ENCODE measurements around the gene TIAM1. TPM values are rescaled to one million over a fixed set of nuclear protein-coding genes. Genes with fewer than 3 reads are reported as not detected.

TIAM1 gene
- total and polyA plus RNA-seq, 2 donors from 2014 or later = 4.6 to 30.0 TPM

DNA sequence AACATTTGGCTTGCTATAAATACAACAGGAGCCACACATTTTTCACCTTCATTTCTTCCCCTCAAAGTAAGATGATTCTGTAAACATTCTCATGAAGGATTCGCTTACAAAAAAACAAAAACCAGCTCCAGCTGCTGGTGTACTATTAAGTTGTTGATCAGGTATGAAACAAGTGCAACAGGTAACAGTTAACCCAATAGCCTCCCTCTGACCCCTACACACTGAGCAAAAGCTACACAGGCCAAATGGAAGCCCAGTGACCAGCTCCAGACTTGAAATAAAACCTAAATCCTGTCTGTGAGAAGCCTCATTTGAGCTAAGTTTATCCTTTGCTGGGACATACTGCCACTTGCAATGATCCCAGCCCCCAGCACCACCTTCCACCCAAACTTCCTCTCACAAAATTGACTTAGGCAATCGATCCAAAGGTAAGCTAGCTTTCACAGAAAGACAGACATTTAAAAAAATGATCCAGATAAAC lies 991 bp downstream of the TIAM1 start:
- H3K9me3 ChIP-seq (ENCODE audit: control insufficient read depth in 2 of 3, insufficient read depth in 1 of 3, low read length in 3 of 3) = no peaks in the 10 kb centered on the region
- no peak overlapping the region for H3K27ac ChIP-seq (ENCODE audit: low read depth in 2 of 2, low read length in 2 of 2)
- FAIRE-seq (no peak), DNase-seq (no peak)
- H3K4me1 ChIP-seq (ENCODE audit: control insufficient read depth in 2 of 3, insufficient read depth in 2 of 3, low read depth in 1 of 3, low read length in 3 of 3) = peaks cover 0 to 5% (median 0%) of the 10 kb centered on the region in 3 donors
- no peak overlapping the region for H3K9ac ChIP-seq (ENCODE audit: low read length in 3 of 3)
- no peaks in the 10 kb centered on the region for H3K36me3 ChIP-seq (ENCODE audit: control insufficient read depth in 2 of 3, insufficient read depth in 3 of 3, low read length in 3 of 3)
- intact Hi-C loops (cut with DNase I) = no loop called here
- TF ChIP-seq, protein P1, sequence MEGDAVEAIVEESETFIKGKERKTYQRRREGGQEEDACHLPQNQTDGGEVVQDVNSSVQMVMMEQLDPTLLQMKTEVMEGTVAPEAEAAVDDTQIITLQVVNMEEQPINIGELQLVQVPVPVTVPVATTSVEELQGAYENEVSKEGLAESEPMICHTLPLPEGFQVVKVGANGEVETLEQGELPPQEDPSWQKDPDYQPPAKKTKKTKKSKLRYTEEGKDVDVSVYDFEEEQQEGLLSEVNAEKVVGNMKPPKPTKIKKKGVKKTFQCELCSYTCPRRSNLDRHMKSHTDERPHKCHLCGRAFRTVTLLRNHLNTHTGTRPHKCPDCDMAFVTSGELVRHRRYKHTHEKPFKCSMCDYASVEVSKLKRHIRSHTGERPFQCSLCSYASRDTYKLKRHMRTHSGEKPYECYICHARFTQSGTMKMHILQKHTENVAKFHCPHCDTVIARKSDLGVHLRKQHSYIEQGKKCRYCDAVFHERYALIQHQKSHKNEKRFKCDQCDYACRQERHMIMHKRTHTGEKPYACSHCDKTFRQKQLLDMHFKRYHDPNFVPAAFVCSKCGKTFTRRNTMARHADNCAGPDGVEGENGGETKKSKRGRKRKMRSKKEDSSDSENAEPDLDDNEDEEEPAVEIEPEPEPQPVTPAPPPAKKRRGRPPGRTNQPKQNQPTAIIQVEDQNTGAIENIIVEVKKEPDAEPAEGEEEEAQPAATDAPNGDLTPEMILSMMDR (IDR thresholded peaks at IDR 0.05; ENCODE audit: borderline replicate concordance, extremely low read depth, insufficient read depth) = no peak
- H3K4me3 ChIP-seq (ENCODE audit: low read length in 3 of 3) = peak overlapping the region in 2 of 3 donors; percentile 11 to 53
- H3K27me3 ChIP-seq (ENCODE audit: control insufficient read depth, insufficient read depth, low read length) = no peaks in the 10 kb centered on the region

DNA sequence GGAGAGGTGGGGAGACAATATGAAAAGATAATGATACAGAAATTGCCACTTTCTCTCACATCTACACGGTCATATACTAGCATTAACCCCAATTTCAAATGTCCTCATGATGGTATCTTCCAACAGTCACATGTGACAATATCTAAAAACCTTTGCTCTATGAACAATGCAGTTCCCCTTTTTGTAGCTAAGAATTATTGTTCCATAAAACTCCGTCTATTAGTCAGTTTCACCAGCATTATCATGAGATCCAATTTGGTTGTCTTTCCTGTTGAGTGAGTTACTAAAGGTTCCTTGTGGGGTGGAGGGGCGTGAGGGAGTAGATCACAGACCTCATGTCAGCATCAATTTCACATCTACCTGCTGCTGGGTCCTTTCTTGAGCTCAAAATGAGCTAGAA lies 1.7 kb downstream of the TIAM1 start:
- DNase-seq (no peak), FAIRE-seq (no peak)
- H3K9me3 ChIP-seq (ENCODE audit: control insufficient read depth in 2 of 3, insufficient read depth in 1 of 3, low read length in 3 of 3) = no peaks in the 10 kb centered on the region
- H3K4me3 ChIP-seq (ENCODE audit: low read length in 3 of 3) = no peak overlapping the region
- TF ChIP-seq, protein P1 (IDR thresholded peaks at IDR 0.05; ENCODE audit: borderline replicate concordance, extremely low read depth, insufficient read depth) = no peak
- intact Hi-C loops (cut with DNase I) = no loop called here
- H3K4me1 ChIP-seq (ENCODE audit: control insufficient read depth in 2 of 3, insufficient read depth in 2 of 3, low read depth in 1 of 3, low read length in 3 of 3) = peaks cover 0 to 5% (median 0%) of the 10 kb centered on the region in 3 donors
- H3K27ac ChIP-seq (ENCODE audit: low read depth in 2 of 2, low read length in 2 of 2) = no peak overlapping the region
- no peaks in the 10 kb centered on the region for H3K27me3 ChIP-seq (ENCODE audit: control insufficient read depth, insufficient read depth, low read length)
- no peak overlapping the region for H3K9ac ChIP-seq (ENCODE audit: low read length in 3 of 3)
- no peaks in the 10 kb centered on the region for H3K36me3 ChIP-seq (ENCODE audit: control insufficient read depth in 2 of 3, insufficient read depth in 3 of 3, low read length in 3 of 3)

DNA sequence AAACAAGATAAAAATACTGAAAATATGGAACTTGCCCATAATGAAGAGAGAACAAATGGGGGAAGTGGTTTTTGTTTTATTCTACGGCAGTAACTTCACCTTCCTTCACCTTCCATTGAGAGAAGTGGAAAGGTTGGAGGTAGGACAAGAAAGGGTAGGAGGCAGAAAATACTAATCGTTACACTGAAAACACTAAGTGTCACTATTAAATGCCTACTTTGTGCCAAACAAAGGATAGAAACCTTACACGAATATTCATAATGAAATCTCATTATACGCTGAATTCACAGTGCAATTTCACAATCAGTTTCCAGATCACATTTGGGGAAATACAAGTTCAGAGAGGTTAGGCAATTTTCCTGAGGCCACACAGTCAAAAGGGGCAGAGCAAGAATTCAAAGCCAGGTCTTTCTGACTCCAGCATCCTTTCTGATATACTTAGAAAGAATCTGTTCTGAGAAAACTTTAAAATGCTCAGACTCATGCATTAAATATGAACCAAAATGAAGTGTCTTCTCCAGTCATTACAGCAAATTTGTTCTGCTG lies 3.0 kb downstream of the TIAM1 start:
- Histone ChIP-seq H3K4me3 (ENCODE audit: low read length in 3 of 3) (no peak overlapping the region), H3K9me3 (ENCODE audit: control insufficient read depth in 2 of 3, insufficient read depth in 1 of 3, low read length in 3 of 3) (no peaks in the 10 kb centered on the region), H3K4me1 (ENCODE audit: control insufficient read depth in 2 of 3, insufficient read depth in 2 of 3, low read depth in 1 of 3, low read length in 3 of 3) (peaks cover 0 to 5% (median 0%) of the 10 kb centered on the region in 3 donors), H3K36me3 (ENCODE audit: control insufficient read depth in 2 of 3, insufficient read depth in 3 of 3, low read length in 3 of 3) (no peaks in the 10 kb centered on the region), H3K27ac (ENCODE audit: low read depth in 2 of 2, low read length in 2 of 2) (no peak overlapping the region), H3K27me3 (ENCODE audit: control insufficient read depth, insufficient read depth, low read length) (no peaks in the 10 kb centered on the region), H3K9ac (ENCODE audit: low read length in 3 of 3) (no peak overlapping the region)
- DNase-seq = no peak
- TF ChIP-seq, protein P1 (IDR thresholded peaks at IDR 0.05; ENCODE audit: borderline replicate concordance, extremely low read depth, insufficient read depth) = no peak
- intact Hi-C loops (cut with DNase I) = no loop called here
- no peak for FAIRE-seq

DNA sequence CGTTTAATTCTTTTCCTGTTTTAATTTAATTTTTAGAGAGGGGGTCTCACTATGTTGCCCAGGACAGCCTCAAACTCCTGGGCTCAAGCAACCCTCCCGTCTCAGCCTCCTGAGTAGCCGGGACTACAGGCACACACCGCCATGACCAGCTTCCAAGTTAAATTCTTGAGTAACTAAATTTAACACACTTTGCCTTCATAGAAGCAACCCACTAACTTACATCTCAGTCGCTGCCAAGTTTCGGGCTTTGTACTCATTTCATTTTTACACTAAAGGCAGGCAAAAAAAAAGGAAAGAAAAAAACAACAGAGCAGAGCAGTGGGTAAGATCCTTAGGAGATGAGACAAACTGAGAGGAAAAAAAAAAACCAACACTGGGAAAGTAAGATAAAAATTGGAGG lies 3.5 kb downstream of the TIAM1 start:
- intact Hi-C loops (cut with DNase I) = no loop called here
- H3K36me3 ChIP-seq (ENCODE audit: control insufficient read depth in 2 of 3, insufficient read depth in 3 of 3, low read length in 3 of 3) = no peaks in the 10 kb centered on the region
- H3K4me3 ChIP-seq (ENCODE audit: low read length in 3 of 3) = no peak overlapping the region
- no peak overlapping the region for H3K9ac ChIP-seq (ENCODE audit: low read length in 3 of 3)
- TF ChIP-seq, protein P1 (IDR thresholded peaks at IDR 0.05; ENCODE audit: borderline replicate concordance, extremely low read depth, insufficient read depth) = no peak
- H3K4me1 ChIP-seq (ENCODE audit: control insufficient read depth in 2 of 3, insufficient read depth in 2 of 3, low read depth in 1 of 3, low read length in 3 of 3) = peaks cover 0 to 5% (median 0%) of the 10 kb centered on the region in 3 donors
- no peak overlapping the region for H3K27ac ChIP-seq (ENCODE audit: low read depth in 2 of 2, low read length in 2 of 2)
- DNase-seq (no peak), FAIRE-seq (no peak)
- H3K9me3 ChIP-seq (ENCODE audit: control insufficient read depth in 2 of 3, insufficient read depth in 1 of 3, low read length in 3 of 3) = no peaks in the 10 kb centered on the region
- H3K27me3 ChIP-seq (ENCODE audit: control insufficient read depth, insufficient read depth, low read length) = no peaks in the 10 kb centered on the region

All from kidney (tissue), 14 donors.